CD4-positive, alpha-beta T cell treated with Interleukin-10 for 1 hour (primary cell): ENCODE results near the gene DLGAP5.

Experiments
- DNase-seq: peaks from one replicate; pipeline ENCODE4 v3.0.0-alpha.2; 2020

The DLGAP5 gene

DNA sequence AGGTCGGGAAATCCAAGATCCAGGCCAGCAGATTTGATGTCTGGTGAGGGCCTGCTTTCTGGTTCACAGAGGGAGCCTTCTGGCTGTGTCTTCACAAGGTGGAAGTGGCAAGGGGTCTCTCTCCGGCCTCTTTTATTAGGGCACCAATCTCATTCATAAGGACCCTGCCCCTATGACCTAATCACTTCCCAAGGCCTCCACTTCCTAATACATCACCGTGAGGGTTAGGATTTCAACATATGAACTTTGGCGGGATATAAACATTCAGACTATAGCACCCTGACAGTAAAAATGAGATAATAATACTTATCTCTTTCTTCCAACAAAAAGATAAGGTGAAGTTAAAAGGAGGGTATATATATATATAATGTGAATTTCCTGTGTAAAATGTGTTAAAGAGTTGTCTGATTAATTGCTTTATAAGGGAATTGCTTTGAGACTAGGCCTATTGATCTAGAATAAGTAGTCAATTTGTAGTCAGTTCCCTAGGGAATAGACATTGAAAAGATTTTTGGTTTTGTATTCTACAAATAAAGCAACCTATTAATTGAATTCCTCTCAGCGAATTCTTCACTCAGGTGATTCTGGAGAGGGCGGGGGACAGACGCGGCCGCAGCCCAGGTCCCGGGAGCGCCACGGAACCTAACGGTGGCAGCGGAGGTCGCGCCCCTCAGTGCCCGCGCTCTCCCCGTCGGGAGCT, 62.8 kb downstream of the DLGAP5 start:
- DNase-seq: no peak

DNA sequence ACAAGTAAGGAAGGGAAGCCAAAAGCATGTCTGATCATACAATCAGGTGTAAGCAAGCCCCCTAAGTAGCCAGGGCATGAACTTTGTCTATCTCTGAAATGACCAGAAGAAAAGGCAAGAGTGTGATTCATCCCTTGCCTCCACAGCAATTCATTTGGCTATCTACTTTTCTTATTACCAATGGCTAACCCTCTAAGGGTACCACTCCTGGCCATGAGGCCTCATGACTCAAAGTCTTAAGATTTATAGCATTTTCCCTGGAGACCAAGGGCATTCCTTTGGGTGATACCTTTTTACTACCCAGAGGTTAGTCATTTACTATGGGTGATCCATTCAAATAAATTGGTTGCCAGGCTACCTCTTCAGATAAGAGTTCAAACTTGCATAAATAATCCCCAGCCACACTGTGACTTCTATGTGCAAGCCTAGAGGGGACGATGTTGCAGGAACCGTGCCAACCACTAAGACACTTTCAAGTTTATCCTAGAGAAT, 63.9 kb downstream of the DLGAP5 start:
- no peak for DNase-seq

DNA sequence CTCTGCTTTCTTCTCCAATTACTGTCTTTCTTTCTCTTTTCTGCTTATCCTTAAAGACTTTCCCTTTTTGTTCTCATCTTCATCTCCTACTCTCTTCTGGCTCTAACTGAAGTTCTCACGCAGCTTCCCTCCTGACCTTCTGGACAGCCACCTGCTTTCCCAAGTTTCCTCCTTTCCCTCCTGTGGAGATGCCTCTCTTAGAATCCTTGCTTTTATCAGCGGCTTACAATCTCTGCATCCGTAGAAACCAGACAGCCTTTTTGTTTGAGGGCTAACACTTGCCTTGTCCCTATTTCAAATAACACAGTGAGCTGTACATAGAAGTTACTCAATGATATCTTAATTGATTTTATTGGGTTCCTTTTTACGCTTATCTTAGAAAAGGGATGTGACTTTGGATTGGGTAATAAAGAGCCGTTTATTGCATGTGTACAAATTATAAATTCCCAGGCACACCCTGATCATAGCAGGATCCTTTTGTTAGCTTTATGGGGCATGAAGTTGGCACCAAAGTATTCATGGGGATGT, 64.4 kb downstream of the DLGAP5 start:
- DNase-seq: no peak

DNA sequence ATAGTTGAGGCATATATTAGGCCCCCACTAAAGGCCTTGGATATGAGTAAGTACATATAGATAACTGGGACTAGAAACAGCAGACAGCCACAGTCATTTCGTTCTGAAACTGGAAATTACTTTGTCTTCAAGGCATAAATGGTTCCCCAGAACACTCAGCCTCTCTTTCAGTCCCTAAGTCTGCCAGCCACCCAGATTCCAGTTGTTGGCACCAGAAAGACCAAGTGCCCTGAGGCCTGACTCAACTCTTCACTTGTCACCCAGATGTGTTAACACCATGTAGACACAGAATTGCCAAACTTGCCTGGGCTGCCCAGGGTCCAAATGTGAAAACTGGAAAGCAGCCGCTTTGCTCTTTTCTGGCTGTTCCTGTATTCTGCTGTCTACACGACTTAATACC, 65.4 kb downstream of the DLGAP5 start:
- no peak for DNase-seq

DNA sequence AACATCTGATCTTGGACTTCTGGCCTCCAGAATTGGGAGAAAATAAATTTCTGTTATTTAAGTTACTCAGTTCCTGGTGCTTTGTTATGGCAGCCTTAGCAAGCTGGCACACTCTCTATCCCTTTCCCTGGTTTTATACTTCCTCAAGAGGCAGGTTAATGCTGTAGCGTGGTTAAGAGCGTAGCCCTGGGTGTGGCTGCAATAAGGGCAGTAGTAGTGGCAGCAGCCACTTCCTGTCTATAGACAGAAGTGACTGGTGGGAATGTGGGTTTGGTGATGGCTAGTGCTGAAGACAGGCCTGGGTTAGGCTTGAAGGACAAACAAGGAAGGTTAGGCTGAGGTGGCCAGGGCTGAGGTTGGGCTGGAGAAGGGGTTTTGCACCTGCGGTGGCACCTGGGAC, 66.0 kb downstream of the DLGAP5 start:
- peak; percentile 30 for DNase-seq

DNA sequence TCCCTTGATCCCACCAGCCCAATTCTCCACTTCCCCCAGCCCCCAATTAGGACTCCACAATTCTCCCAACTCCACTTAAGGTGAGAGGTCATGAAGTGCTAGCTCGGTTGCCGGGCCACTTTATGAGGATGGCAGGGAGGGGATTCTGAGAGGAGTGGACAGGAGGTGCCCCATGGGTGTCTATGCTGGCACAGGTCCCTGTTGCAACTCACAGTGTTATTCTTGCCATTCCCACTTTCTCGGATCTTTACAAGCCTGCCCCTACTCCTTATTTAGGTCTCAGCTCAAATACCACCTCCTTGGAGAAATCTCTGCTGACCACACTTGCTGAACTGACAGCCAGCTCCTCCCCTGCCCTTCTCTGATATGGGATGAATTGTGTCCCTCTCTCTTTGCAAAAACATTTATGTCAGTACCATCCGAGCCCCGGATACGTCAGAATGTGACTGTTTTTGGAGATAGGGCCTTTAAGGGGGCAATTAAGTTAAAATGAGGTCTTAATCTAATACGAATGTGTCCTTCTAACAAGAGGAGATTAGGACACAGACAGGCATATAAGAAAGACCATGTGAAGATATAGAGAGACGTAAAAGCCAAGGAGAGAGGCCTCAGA, 66.5 kb downstream of the DLGAP5 start:
- no peak for DNase-seq

DNA sequence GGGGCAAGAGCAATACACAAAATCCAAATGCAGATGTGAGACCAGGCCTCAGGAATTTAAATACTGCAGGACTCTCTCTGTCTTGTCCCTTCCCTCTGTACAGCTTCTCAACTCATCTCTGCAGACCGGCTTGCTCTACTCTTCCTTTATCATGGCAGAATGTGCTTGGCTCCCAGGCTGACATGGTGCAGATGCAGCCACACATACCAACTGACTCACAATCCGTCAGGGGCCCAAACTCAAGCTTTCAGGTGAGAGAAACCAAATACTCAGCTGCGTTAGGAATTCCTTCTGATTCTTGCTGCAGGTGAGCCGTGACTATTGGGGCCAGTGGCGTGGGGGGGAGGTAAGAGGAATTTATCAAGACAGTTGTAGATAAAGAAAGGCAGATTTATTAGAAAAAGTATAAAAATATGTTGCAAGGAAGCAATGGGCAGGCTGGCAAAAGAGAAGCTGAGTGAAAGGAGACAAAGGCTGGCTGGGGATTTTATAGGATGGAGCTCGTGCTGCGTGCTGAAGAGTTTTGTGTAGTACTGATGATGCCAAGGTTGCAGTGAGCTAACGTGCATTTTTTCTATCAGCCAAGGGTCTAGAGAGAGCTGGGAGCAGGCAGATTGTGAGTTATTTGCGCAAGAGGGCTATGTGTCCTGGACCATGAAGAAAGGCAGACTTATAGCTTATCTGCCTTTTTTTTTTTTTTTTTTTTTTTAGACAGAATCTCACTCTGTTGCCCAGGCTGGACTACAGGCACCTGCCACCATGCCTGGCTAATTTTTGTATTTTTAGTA, 67.3 kb downstream of the DLGAP5 start:
- DNase-seq: no peak

DNA sequence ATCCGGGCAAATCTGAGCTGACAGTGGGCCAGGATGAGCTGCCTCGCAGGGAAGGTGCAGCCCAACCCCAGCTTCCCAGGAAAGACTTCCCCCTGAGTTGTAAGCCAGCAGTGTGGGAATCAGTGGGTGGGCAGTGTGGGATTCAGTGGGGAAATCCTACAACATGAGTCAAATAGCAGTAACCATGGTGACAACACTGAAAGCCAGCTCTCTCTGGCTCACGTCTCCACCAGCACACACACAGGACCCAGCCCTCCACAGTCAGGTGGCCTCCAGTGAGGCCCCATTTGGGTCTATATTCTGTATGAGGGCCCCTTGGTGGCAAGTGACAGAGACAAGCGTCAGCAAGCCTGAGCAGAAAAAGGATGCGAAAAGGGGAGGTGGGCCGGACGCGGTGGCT, 68.3 kb downstream of the DLGAP5 start:
- no peak for DNase-seq

DNA sequence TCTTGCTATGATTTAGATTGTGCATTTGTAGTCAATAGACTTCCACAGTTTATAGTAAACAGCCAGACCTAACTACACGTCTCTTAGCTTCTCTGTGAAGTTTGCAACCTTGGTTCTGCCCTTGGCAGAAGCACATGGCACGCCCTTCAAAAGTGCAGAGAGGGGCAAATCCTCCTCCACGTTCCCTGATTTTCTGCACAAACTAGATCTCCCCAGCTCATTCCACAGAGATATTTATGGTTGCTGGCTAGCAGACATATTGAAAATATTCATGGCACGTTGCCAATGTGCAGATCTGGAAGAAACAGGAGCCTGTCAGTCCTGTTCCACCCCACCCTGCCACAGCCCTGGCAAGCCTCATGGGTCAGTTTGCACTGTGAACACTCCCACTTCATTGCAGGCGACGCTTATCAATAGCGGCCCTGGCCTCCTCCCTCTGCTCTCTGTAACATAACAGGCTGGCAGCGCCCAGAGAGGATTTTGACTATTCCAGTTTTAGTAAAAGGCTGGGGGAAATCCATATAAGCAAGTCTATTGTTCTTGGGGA, 68.9 kb downstream of the DLGAP5 start:
- no peak for DNase-seq

DNA sequence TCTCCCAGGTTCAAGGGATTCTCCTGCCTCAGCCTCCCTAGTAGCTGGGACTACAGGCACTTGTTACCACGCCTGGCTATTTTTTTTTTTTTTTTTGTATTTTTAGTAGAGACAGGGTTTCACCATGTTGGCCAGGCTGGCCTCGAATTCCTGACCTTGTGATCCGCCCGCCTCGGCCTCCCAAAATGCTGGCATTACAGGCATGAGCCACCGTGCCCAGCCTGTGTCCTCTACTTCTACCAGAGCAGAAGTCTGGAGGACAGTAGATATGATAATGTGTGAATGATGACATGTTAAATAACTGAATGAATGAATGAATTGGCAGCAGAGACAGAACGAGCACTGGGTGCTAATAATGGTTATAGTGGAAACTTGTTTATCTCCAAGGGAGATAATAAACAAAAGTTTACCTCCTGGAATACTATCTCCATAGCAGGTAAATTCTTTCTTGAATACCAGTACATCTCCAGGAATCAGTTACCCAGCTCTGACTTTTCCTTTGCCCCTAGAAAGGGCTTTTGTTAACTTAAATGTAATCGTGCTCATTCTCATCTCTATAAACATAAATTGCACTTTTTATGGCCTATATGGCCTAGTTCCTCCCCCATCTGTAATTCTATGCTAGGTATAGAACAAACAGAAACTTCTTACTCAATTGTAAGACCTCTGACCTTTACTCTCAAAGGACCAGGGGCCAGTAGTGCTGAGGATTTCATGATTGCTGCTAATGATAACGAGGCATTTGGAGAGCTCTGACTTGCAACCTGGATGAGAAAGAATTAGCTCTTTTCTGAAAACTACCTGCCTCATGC, 69.6 kb downstream of the DLGAP5 start:
- no peak for DNase-seq

DNA sequence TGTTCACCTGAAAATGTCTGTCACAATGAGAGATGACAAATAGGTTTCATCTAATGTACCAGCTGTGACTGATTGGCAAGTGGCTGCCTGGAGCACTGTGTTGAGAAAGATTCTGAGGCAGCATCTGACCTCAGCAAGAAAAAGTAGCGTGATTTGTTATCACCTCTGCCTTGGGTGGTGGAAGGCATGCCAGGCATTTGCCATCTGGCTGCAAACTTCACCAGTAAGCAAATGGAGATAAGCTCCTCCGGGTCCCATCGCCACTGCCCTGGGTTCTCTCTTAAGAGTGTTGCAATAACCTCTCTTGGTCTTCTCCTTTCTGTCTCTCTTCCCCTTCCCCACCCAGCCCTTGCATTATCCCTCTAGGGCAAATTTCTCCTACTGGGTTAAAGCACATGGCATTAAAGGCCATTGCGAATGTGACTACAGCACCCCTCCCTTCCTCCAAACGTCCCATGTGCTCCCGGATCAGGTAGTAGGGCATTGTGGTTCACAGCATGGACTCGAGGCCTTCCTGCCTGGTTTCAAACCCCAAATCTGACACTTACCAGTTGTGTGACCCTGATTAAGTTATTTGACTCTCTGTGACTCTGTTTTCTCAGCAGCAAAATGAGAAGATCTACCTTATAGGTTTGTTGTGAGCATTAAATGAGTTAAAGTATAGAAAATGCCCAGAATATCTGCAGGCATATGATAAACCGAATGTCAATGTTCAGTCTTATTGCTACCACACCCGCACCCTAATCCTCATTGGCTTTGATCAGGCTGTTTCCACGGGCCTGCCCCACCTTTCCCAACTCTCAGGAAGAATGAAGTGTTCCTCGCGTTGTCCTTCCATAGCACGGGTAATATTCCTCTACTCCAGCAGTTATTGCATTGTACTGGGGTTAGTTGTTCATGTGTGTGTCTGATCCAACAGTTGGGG, 70.6 kb downstream of the DLGAP5 start:
- DNase-seq: no peak

DNA sequence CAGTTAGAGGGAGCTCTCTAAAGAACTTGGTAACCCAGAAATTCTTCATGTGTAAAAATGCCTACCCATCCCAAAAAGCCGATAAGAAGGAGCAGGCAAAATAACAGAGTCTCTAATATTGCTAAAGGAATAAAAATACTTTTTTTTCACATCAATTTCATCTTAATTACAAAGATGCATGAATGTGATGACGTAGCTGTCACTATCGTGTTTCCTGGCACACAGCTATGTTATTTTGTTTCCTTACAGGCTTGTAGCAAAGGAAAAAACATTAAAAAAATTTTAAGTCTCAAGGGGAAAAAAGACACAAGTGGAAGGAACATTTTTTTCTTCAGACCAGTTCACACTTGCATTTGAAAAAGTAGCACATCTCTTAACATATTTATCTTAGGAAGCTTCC, 72.6 kb downstream of the DLGAP5 start:
- DNase-seq: no peak

DNA sequence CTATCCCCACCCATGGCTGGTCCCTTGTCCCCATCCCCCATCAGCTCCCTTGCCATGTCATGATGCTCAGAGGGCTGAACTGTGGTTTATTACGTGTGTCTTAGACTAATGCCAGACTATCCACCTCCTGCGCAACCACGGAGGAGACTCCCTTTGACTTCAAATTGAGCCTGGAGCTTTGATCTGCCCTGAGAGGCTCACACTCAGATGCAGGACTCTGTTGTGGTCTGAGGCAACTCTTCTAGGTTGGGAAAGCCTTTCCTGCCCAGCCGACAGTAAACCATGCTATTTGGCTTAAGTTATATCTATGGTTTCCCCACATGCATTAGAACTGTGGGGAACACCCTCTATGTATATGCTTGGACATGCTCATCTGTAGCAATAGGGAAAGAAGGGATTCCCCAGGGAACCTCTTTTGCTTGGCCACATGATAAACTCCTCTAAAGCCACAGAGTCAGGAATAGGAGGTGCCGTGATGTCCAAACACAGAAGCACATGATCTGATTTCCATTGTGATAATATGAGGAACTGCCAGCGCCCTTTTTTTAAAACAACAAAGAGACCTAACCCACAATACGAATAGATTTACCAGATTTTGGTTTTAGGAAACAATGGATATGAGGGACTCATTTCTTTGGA, 73.5 kb downstream of the DLGAP5 start:
- DNase-seq: no peak

DNA sequence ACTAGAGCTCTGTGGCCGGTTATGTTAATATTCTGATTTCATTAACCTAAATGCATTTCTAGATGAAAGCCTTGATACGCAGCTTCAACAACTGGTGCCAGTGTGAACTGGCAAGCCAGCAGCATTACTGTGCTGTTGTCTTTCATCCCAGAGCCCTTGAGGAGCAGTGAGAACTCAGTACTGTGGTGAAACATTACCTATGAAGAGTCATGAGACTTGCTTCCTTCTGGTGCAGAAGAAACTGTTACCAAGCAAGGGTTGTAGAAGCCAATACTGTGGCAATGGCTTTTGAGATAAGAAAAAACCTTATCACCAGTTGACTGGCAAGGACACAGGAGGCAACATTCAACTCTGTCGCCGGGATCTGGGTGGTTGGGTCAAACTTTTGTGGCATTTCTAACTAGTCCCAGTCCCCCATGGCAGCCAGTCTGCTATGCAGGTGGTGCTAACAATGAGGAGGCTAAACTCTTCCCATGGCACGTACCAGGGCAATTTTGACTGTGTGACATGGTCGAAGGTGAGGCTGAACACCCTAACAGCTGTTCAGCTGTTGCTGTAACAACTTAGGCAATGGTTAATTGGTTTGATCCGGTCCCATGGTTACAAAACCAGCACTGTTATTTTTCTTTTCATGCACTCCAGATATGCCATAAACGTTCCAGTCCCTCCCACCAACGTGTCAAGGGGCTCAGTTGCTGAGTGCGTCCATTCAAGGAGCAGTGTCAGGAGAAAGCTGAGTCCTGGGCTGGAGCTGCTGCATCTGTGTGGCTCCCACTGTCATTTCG, 74.9 kb downstream of the DLGAP5 start:
- no peak for DNase-seq

DNA sequence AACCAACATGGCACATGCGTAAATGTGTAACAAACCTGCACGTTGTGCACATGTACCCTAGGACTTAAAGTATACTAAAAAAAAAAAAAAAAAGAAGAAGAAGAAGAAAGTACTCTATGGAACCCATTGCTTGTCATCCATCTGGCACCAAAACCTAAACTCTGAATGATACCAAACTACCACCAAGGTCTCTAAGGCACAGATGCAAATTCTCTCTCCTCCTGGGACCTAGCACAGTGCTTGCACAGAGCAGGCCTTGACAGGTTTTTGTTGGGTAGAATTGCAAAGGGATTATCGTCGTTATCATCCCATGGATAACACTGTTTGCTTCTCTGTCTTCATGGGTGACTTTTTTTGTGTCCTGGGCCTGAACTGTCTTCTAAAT, 75.5 kb downstream of the DLGAP5 start:
- no peak for DNase-seq

DNA sequence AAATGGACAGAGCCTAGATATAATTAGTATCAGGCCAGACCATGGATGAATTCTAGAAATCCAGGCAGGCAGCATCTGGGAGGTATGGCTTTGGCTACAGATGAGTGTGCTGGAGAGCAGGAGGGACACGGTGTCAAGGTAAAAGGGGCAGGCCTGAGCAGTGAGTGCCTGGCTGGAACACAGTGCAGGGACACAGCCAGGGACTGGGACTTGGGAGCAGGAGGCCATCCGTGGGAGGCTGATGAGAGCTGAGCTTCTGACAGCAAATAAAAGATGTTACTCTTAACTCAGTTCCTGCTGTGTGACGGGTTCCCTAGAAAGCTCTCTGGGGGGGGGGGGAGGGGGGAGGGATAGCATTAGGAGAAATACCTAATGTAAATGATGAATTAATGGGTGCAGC, 75.9 kb downstream of the DLGAP5 start:
- DNase-seq: no peak

DNA sequence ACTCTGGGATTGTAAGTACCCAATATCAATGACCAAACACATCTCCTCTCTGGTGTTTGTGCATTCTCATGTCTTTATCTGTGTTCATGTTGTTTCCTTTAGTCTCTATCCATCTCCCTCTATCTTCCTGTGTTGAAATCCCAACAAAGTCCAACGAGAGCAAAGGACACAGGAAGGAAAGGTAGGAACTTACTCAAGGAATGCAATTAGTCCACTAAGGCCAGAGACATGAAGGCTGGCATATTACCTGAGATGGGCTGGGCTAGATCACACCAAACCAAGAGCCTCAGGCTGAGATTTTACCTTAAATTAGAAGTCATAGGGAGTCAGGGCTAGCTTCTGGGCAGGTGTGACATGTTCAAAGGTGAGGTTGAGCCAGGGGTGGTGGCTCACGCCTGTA, 76.7 kb downstream of the DLGAP5 start:
- no peak for DNase-seq

DNA sequence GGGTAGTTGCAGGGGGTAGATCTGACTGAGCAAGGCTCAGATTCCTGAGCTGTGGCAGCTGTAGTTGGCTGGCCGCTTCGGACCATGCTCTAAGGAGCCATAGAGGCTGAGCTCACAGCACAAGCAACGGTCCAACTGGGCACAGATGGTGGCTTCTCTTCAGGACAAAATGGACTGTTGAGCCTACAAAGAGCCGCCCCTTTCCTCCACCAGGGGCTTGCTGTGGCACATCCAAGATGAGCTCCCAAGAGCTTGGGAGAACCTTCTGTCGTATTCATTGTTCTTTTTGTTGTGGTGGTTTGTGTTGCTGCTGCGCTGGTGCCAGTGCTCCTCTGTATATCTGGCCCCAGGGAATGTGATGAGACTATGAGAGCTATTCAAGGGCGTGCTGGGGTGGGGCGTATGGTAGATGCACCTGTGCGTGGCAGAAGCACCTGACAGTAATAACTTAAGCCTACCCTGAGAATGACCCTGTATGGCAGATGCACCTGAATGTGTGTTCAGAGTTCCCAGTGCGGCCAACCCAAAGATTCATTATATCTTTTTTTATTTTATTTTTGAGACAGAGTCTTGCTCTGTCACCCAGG, 80.2 kb downstream of the DLGAP5 start:
- DNase-seq: no peak

DNA sequence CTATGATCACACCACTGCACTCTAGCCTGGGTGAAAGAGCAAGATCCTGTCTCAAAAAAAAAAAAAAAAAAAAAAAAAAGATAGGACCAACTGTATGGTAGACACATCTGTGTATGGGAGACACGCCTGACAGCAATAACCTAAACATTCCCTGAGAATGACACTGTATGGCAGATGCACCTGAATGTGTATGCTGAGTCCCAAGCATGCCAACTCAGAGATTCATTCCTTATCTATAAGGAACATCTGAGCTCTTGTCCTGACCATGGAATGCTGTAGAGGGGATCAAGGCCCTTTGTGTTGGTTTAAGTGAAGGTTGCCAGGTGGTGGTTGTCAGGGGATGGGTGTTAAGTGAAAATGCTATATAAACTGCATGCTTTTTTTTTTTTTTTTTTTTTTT, 81.5 kb downstream of the DLGAP5 start:
- DNase-seq: no peak
